Neuronal stem cell (in vitro differentiated cells): ENCODE data around the gene ITPR1. TPM values are rescaled to one million over a fixed set of nuclear protein-coding genes. Genes with fewer than 3 reads are reported as not detected.

Experiments used
- DNase-seq: peaks from one replicate; pipeline ENCODE4 v3.0.0-alpha.2; 2013; ENCODE audit warnings: low spot score
- H2AFZ ChIP-seq: one replicate; pipeline ENCODE4 v1.6.1; 2013; ENCODE audit warnings: mild to moderate bottlenecking, low read length, inconsistent platforms
- H2AK5ac ChIP-seq: 2 replicates; pipeline ENCODE4 v1.6.1; 2013; ENCODE audit warnings: low read depth, mild to moderate bottlenecking, inconsistent platforms, low read length, moderate library complexity, mixed read lengths
- H2BK120ac ChIP-seq: 2 replicates; pipeline ENCODE4 v1.6.1; 2013; ENCODE audit warnings: low read depth, mild to moderate bottlenecking, inconsistent platforms, low read length, moderate library complexity, mixed read lengths
- H2BK12ac ChIP-seq: one replicate; pipeline ENCODE4 v1.6.1; 2013; ENCODE audit warnings: low read length, inconsistent platforms
- H2BK15ac ChIP-seq: 2 replicates; pipeline ENCODE4 v1.6.1; 2013; ENCODE audit warnings: mild to moderate bottlenecking, low read length, inconsistent platforms, mixed read lengths
- H2BK5ac ChIP-seq: one replicate; pipeline ENCODE4 v1.6.1; 2013; ENCODE audit warnings: inconsistent platforms, mild to moderate bottlenecking, low read length, moderate library complexity
- H3K14ac ChIP-seq: one replicate; pipeline ENCODE4 v1.6.1; 2013; ENCODE audit warnings: low read length, inconsistent platforms
- H3K18ac ChIP-seq: 2 replicates; pipeline ENCODE4 v1.6.1; 2013; ENCODE audit warnings: low read length, inconsistent platforms
- H3K23ac ChIP-seq: 2 replicates; pipeline ENCODE4 v1.6.1; 2013; ENCODE audit warnings: low read depth, mild to moderate bottlenecking, mixed read lengths, low read length, inconsistent platforms; ENCODE audit not compliant: poor library complexity
- H3K27ac ChIP-seq: replicated peaks from 3 replicates; pipeline ENCODE4 v1.5.1; 2013; ENCODE audit warnings: low read length, inconsistent platforms
- H3K27me3 ChIP-seq, 3 experiments: 2 replicates each; pipeline ENCODE4 v1.6.1; 2013; ENCODE audit warnings: low read length in 3 of 3, mild to moderate bottlenecking in 2 of 3, inconsistent platforms in 1 of 3, low read depth in 1 of 3, mixed read lengths in 1 of 3, moderate library complexity in 1 of 3; ENCODE audit not compliant: control insufficient read depth in 3 of 3, insufficient read depth in 3 of 3
- H3K36me3 ChIP-seq, 2 donors: replicated peaks in 1 of 2; 2 replicates each; pipeline ENCODE4 v1.6.1; 2013; ENCODE audit warnings: low read length in 2 of 2; ENCODE audit not compliant: control insufficient read depth in 2 of 2, insufficient read depth in 2 of 2
- H3K4ac ChIP-seq: 2 replicates; pipeline ENCODE4 v1.6.1; 2013; ENCODE audit warnings: inconsistent platforms, mild to moderate bottlenecking, low read length, moderate library complexity
- H3K4me1 ChIP-seq, 2 donors: 1 replicate in 1 of 2; 2 replicates in 1 of 2; pipeline ENCODE4 v1.6.1; 2013; ENCODE audit warnings: low read length in 2 of 2, low read depth in 1 of 2; ENCODE audit not compliant: control insufficient read depth in 2 of 2, insufficient read depth in 1 of 2
- H3K4me2 ChIP-seq: one replicate; pipeline ENCODE4 v1.6.1; 2013; ENCODE audit warnings: mild to moderate bottlenecking, low read length, inconsistent platforms; ENCODE audit not compliant: insufficient read depth, poor library complexity, severe bottlenecking
- H3K4me3 ChIP-seq, 2 donors: 2 replicates each; pipeline ENCODE4 v1.5.1; 2013; ENCODE audit warnings: low read length in 2 of 2, mild to moderate bottlenecking in 2 of 2, inconsistent platforms in 1 of 2, moderate library complexity in 1 of 2
- H3K79me1 ChIP-seq: one replicate; pipeline ENCODE4 v1.6.1; 2013; ENCODE audit warnings: low read depth, mild to moderate bottlenecking, inconsistent platforms, low read length, moderate library complexity
- H3K9ac ChIP-seq: one replicate; pipeline ENCODE4 v1.6.1; 2013; ENCODE audit warnings: mild to moderate bottlenecking, low read depth, low read length, inconsistent platforms; ENCODE audit not compliant: poor library complexity
- H3K9me3 ChIP-seq, 2 donors: replicated peaks in 1 of 2; 2 replicates each; pipeline versions ENCODE3 to v1.6.1; 2013; ENCODE audit warnings: low read length in 2 of 2, mild to moderate bottlenecking in 2 of 2, inconsistent platforms in 1 of 2, low read depth in 1 of 2, mixed read lengths in 1 of 2, moderate library complexity in 1 of 2; ENCODE audit not compliant: control insufficient read depth in 2 of 2, insufficient read depth in 1 of 2
- H4K8ac ChIP-seq: one replicate; pipeline ENCODE4 v1.6.1; 2013; ENCODE audit warnings: low read depth, mild to moderate bottlenecking, inconsistent platforms, low read length, moderate library complexity
- H4K91ac ChIP-seq: one replicate; pipeline ENCODE4 v1.6.1; 2013; ENCODE audit warnings: low read length, low read depth, mild to moderate bottlenecking, inconsistent platforms; ENCODE audit not compliant: poor library complexity
- WGBS, 2 donors: extraction: QIAGEN DNeasy Blood & Tissue Kit; methylation state at CpG; one replicate each; pipeline ENCODE4 v1.1.7; 2013; ENCODE audit warnings: missing lambda C conversion rate in 2 of 2, mixed read lengths in 1 of 2; ENCODE audit not compliant: insufficient read length in 2 of 2, insufficient replicate concordance in 1 of 2; ENCODE audit errors: extremely low coverage in 2 of 2; 5-methylcytosine and 5-hydroxymethylcytosine counted together
- polyA plus RNA-seq, 2 experiments: library from polyadenylated mRNA; stranded (reverse); fragments of 200-250 nt; gene quantifications; one replicate each; pipeline ENCODE4 v1.2.3, GENCODE V29; 2013

Gene ITPR1
- 1.3 TPM for polyA plus RNA-seq (2013, experiment 1 of 2)
- polyA plus RNA-seq (2013, experiment 2 of 2) = 1.1 TPM

GRCh38 chr3:4493014-4493940, at the start of gene ITPR1:
Gene ITPR1 (plus strand): TSS chr3:4493348. CDS start chr3:4516492, 23,144 bp downstream.
- WGBS, 2 donors = no CpG with 5 or more reads among the region's 47 CpGs

GRCh38 chr3:4447295-4447999, 45.7 kb upstream of the ITPR1 start:
- Histone ChIP-seq H3K23ac (no peak overlapping the region), H3K27me3 (no peaks in the 10 kb centered on the region), H3K27ac (no peak overlapping the region), H2BK5ac (no peak overlapping the region), H2AK5ac (no peak overlapping the region), H2BK15ac (no peak overlapping the region), H3K4me1 (no peaks in the 10 kb centered on the region), H3K36me3 (peaks cover 0 to 13% of the 10 kb centered on the region in 2 donors), H3K14ac (no peak overlapping the region), H4K91ac (no peak overlapping the region), H4K8ac (no peak overlapping the region), H3K9me3 (no peaks in the 10 kb centered on the region), H3K4ac (no peak overlapping the region), H3K18ac (no peak overlapping the region), H2BK12ac (no peak overlapping the region), H2BK120ac (no peak overlapping the region), H2AFZ (no peak overlapping the region), H3K9ac (no peak overlapping the region), H3K4me2 (no peak overlapping the region), H3K4me3 (no peak overlapping the region), H3K79me1 (no peaks in the 10 kb centered on the region)
- no CpG with 5 or more reads among the region's 3 CpGs for WGBS, 2 donors
- DNase-seq = no peak

More at GRCh38 chr3:4493014-4493940, at the start of gene ITPR1:
- peak within 1 kb of the TSS; percentile 82 for H3K4me2 ChIP-seq
- no peaks in the 10 kb centered on the region for H3K79me1 ChIP-seq
- H3K9ac ChIP-seq = peak within 1 kb of the TSS; percentile 63
- peak within 1 kb of the TSS; percentile 82 for H3K23ac ChIP-seq
- peak within 1 kb of the TSS; percentile 75 to 92 for H3K4me3 ChIP-seq
- H2AK5ac ChIP-seq = no peak within 1 kb of the TSS
- peak within 1 kb of the TSS; percentile 32 for H3K27ac ChIP-seq
- H2AFZ ChIP-seq = peak within 1 kb of the TSS; percentile 98
- peak within 1 kb of the TSS; percentile 94 for H3K18ac ChIP-seq
- peaks cover 0 to 2% of the 10 kb centered on the region in 2 donors for H3K4me1 ChIP-seq
- H3K14ac ChIP-seq = no peak within 1 kb of the TSS
- H4K8ac ChIP-seq = no peak within 1 kb of the TSS
- no peaks in the 10 kb centered on the region for H3K36me3 ChIP-seq
- DNase-seq = peak; percentile 98
- H4K91ac ChIP-seq = no peak within 1 kb of the TSS
- no peaks in the 10 kb centered on the region for H3K9me3 ChIP-seq
- no peak within 1 kb of the TSS for H3K4ac ChIP-seq
- H2BK120ac ChIP-seq = no peak within 1 kb of the TSS
- peak within 1 kb of the TSS; percentile 56 for H2BK15ac ChIP-seq
- H2BK5ac ChIP-seq = no peak within 1 kb of the TSS
- peaks cover 0 to 53% (median 14%) of the 10 kb centered on the region in 3 experiments for H3K27me3 ChIP-seq
- peak within 1 kb of the TSS; percentile 43 for H2BK12ac ChIP-seq

GRCh38 chr3:4448187-4448586, 45.0 kb upstream of the ITPR1 start:
- no peak overlapping the region for H4K8ac ChIP-seq
- no peak overlapping the region for H2BK15ac ChIP-seq
- no peak for DNase-seq
- no peak overlapping the region for H2BK5ac ChIP-seq
- H3K36me3 ChIP-seq = peaks cover 0 to 13% of the 10 kb centered on the region in 2 donors
- H3K9me3 ChIP-seq = no peaks in the 10 kb centered on the region
- H3K23ac ChIP-seq = no peak overlapping the region
- H2BK12ac ChIP-seq = no peak overlapping the region
- no peak overlapping the region for H3K4me2 ChIP-seq
- no peak overlapping the region for H3K18ac ChIP-seq
- no peaks in the 10 kb centered on the region for H3K27me3 ChIP-seq
- whole genome bisulfite sequencing, 2 donors = no CpG with 5 or more reads among the region's 6 CpGs
- H2AFZ ChIP-seq = no peak overlapping the region
- no peak overlapping the region for H2BK120ac ChIP-seq
- no peak overlapping the region for H3K9ac ChIP-seq
- no peak overlapping the region for H4K91ac ChIP-seq
- no peak overlapping the region for H3K4me3 ChIP-seq
- H3K4ac ChIP-seq = no peak overlapping the region
- H3K27ac ChIP-seq = no peak overlapping the region
- H3K14ac ChIP-seq = no peak overlapping the region
- H3K79me1 ChIP-seq = no peaks in the 10 kb centered on the region
- H3K4me1 ChIP-seq = no peaks in the 10 kb centered on the region
- no peak overlapping the region for H2AK5ac ChIP-seq
